Uterus (tissue), 2 donors: ENCODE results near the gene MBTPS2.

Experiments
- CTCF ChIP-seq, 4 experiments: fragments of 200-600 bp in 2 of 4; fragments of 450-650 bp in 2 of 4; sonication (generic) in 2 of 4; IDR thresholded peaks; one replicate each; pipeline ENCODE4 v1.5.1; 2016 to 2019; ENCODE audit warnings: antibody characterized with exemption in 4 of 4, mild to moderate bottlenecking in 2 of 4, moderate library complexity in 1 of 4
- POLR2A ChIP-seq, 2 donors: fragments of 450-650 bp; IDR thresholded peaks; one replicate each; pipeline ENCODE4 v1.6.1; 2016; ENCODE audit warnings: antibody characterized with exemption in 2 of 2, mild to moderate bottlenecking in 1 of 2, moderate library complexity in 1 of 2

GRCh38 chrX:21811832-21812231 is 27.6 kb upstream of the MBTPS2 start:
- TF ChIP-seq CTCF (IDR thresholded peaks at IDR 0.05) = no peak
- TF ChIP-seq POLR2A (IDR thresholded peaks at IDR 0.05) = no peak
